Sigmoid colon (tissue), 7 donors: ENCODE results near the gene C10orf53. TPM values are rescaled to one million over a fixed set of nuclear protein-coding genes. Genes with fewer than 3 reads are reported as not detected.

Experiments used
- DNase-seq: peaks from one replicate; pipeline ENCODE4 v3.0.0-alpha.2; 2019
- H3K27ac ChIP-seq, 4 donors: fragments of 200-600 bp; sonication (generic); one replicate each; pipeline ENCODE4 v1.5.1; 2016 to 2019; ENCODE audit warnings: mild to moderate bottlenecking in 1 of 4
- H3K27me3 ChIP-seq, 3 donors: fragments of 200-600 bp; sonication (generic); one replicate each; pipeline ENCODE4 v1.5.1; 2019; ENCODE audit warnings: mild to moderate bottlenecking in 1 of 3
- H3K36me3 ChIP-seq, 4 donors: fragments of 200-600 bp; sonication (generic); one replicate each; pipeline ENCODE4 v1.5.1; 2016 to 2019
- H3K4me1 ChIP-seq, 4 donors: fragments of 200-600 bp; sonication (generic); one replicate each; pipeline ENCODE4 v1.5.1; 2017 to 2019
- H3K4me3 ChIP-seq, 4 donors: fragments of 200-600 bp; sonication (generic); one replicate each; pipeline ENCODE4 v1.5.1; 2017 to 2019; ENCODE audit warnings: mild to moderate bottlenecking in 2 of 4, moderate library complexity in 1 of 4
- H3K9me3 ChIP-seq, 4 donors: fragments of 200-600 bp in 3 of 4; sonication (generic) in 3 of 4; one replicate each; pipeline versions ENCODE4 v1.5.1 to v1.6.1; 2013 to 2019
- EP300 ChIP-seq, 4 donors: sonication (generic); formaldehyde crosslinking; IDR thresholded peaks; one replicate each; pipeline ENCODE4 v1.6.1; 2017; ENCODE audit warnings: antibody characterized with exemption in 4 of 4
- POLR2A ChIP-seq, 2 donors: fragments of 450-650 bp; IDR thresholded peaks; one replicate each; pipeline ENCODE4 v1.6.1; 2016; ENCODE audit warnings: antibody characterized with exemption in 2 of 2, mild to moderate bottlenecking in 2 of 2, moderate library complexity in 2 of 2
- POLR2AphosphoS5 ChIP-seq, 4 donors: sonication (generic); formaldehyde crosslinking; IDR thresholded peaks; one replicate each; pipeline ENCODE4 v1.6.1; 2017; ENCODE audit warnings: antibody characterized with exemption in 4 of 4
- WGBS, 2 donors: extraction: QIAGEN DNeasy Blood & Tissue Kit; methylation state at CpG; one replicate each; pipeline ENCODE4 v1.1.7; 2013; 5-methylcytosine and 5-hydroxymethylcytosine counted together
- intact Hi-C: fragments of 100-400 bp; cut with DNase I; formaldehyde crosslinking; loops from one replicate; pipeline ENCODE4 v1.15.1; 2023
- polyA plus RNA-seq, 3 donors: library from polyadenylated mRNA; stranded (reverse); fragments of 200-250 nt; gene quantifications; one replicate each; pipeline ENCODE4 v1.2.3, GENCODE V29; 2013
- total RNA-seq, 4 donors: library from RNA; depleted of rRNA; stranded (reverse); fragments of >200 nt; gene quantifications; one replicate each; pipeline ENCODE4 v1.1.0, GENCODE V29; 2016
- TF ChIP-seq, protein P1 (sequence below), 4 experiments: fragments of 450-650 bp in 3 of 4; fragments of 200-600 bp in 1 of 4; IDR thresholded peaks; one replicate each; pipeline ENCODE4 v1.5.1; 2016 to 2019; ENCODE audit warnings: antibody characterized with exemption in 4 of 4, mild to moderate bottlenecking in 3 of 4, moderate library complexity in 2 of 4
- donor health status: healthy with polysubstance abuse.
- donor health status: Bipolar disorder and iron deficiency.
- donor health status: healthy.

Gene C10orf53
- total and polyA plus RNA-seq, 7 donors = not detected

DNA sequence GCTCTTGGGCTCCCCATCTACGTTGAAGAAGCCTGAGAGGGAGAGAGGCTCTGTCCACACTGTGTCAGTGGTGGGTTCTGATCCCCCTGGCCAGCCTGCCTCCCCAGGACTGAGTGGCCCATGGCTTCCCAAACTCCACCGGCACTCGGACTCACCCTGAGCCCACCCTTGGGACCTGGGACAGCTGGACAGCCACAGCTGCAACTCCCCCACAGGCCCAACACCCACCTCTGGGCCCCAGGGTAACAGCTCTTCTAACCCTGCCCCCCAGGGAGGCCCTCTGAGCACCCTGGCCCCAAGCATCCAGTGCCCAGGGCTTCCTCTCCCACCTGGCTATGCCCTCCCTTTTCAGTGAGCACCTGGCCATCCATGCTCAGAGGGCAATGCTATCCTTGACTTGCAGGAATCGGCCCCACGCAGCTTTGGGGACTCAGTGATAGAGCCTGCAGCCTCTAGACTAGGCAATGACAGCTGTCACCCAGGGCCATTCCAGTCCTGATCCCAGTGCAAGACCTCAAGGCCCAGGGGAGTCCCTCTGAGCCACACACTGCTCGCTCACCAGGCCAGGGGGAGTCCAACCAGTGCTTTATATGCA, 64.7 kb downstream of the C10orf53 start:
- no peak overlapping the region for H3K4me3 ChIP-seq
- TF ChIP-seq POLR2A (IDR thresholded peaks at IDR 0.05) (no peak), POLR2AphosphoS5 (IDR thresholded peaks at IDR 0.05) (no peak), EP300 (IDR thresholded peaks at IDR 0.05) (no peak)
- TF ChIP-seq, protein P1, sequence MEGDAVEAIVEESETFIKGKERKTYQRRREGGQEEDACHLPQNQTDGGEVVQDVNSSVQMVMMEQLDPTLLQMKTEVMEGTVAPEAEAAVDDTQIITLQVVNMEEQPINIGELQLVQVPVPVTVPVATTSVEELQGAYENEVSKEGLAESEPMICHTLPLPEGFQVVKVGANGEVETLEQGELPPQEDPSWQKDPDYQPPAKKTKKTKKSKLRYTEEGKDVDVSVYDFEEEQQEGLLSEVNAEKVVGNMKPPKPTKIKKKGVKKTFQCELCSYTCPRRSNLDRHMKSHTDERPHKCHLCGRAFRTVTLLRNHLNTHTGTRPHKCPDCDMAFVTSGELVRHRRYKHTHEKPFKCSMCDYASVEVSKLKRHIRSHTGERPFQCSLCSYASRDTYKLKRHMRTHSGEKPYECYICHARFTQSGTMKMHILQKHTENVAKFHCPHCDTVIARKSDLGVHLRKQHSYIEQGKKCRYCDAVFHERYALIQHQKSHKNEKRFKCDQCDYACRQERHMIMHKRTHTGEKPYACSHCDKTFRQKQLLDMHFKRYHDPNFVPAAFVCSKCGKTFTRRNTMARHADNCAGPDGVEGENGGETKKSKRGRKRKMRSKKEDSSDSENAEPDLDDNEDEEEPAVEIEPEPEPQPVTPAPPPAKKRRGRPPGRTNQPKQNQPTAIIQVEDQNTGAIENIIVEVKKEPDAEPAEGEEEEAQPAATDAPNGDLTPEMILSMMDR (IDR thresholded peaks at IDR 0.05) = no peak
- no peak for DNase-seq
- no peaks in the 10 kb centered on the region for H3K36me3 ChIP-seq
- H3K27me3 ChIP-seq = no peaks in the 10 kb centered on the region
- no peak overlapping the region for H3K27ac ChIP-seq
- no peaks in the 10 kb centered on the region for H3K4me1 ChIP-seq
- WGBS, 2 donors = 83 to 90% methylated on average over 6 of the region's 6 CpGs
- no peaks in the 10 kb centered on the region for H3K9me3 ChIP-seq
- intact Hi-C loops = no loop called here

GRCh38 chr10:49744924-49745605, 65.6 kb downstream of the C10orf53 start:
- intact Hi-C loops = no loop called here
- no peaks in the 10 kb centered on the region for H3K36me3 ChIP-seq
- WGBS, 2 donors = 90 to 91% methylated on average over 13 of the region's 13 CpGs
- no peak for DNase-seq
- no peak overlapping the region for H3K4me3 ChIP-seq
- no peak overlapping the region for H3K27ac ChIP-seq
- H3K27me3 ChIP-seq = no peaks in the 10 kb centered on the region
- no peaks in the 10 kb centered on the region for H3K4me1 ChIP-seq
- H3K9me3 ChIP-seq = no peaks in the 10 kb centered on the region
- TF ChIP-seq, protein P1 (IDR thresholded peaks at IDR 0.05) = no peak
- TF ChIP-seq POLR2A (IDR thresholded peaks at IDR 0.05) (no peak), POLR2AphosphoS5 (IDR thresholded peaks at IDR 0.05) (no peak), EP300 (IDR thresholded peaks at IDR 0.05) (no peak)

DNA sequence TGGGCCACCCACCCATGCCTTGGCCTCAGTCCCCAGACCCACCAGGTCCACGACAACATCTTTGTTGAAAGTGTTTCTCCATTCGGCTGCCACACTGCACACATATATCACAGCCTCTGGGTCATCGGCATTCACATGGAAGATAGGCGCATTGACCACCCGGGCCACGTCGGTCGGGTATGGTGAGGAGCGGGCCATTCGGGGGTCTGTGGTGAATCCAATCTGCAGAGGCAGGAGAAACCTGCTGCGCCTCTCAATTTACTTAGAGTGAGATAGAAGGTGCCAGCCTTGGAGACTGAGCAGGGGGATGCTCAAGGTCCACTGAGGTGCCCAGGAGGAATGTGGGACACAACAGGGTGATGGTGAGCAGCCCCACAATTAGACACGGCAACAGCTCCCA, 66.3 kb downstream of the C10orf53 start:
- WGBS, 2 donors = 94 to 96% methylated on average over 12 of the region's 12 CpGs
- no peak for DNase-seq
- Histone ChIP-seq H3K27ac (no peak overlapping the region), H3K9me3 (no peaks in the 10 kb centered on the region), H3K4me1 (no peaks in the 10 kb centered on the region), H3K36me3 (no peaks in the 10 kb centered on the region), H3K4me3 (no peak overlapping the region), H3K27me3 (no peaks in the 10 kb centered on the region)
- TF ChIP-seq, protein P1 (IDR thresholded peaks at IDR 0.05) = no peak
- TF ChIP-seq POLR2AphosphoS5 (IDR thresholded peaks at IDR 0.05) = no peak
- no peak for TF ChIP-seq EP300 (IDR thresholded peaks at IDR 0.05)
- intact Hi-C loops = no loop called here

DNA sequence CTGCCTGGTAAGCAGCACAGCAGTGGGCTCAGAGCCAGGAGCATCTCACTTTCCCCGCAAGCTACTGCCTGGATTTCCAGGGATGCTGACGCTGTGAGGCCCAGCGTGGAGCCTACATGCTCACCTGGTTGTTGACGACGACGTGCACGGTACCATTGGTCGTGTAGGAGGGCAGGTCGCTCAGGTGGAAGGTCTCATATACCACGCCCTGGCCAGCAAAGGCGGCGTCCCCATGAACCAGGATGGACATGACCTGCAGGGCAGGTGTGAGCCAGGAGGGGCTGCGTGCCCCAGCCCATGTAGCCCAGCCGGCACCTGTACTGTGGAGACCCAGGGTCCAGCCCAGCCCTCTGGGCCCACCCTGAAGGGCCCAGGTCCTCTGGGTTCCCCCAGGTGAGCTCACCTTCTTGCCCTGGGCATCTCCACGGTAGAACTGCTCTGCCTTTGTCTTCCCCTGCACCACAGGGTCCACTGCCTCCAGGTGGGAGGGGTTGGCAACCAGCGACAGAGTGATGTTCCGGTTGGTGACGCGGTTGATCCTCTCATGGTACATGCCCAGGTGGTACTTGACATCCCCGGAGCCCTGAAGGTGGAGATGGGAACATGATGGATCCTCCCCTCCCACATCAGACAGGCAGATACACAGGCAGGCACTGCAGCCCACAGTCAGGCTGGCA, 67.3 kb downstream of the C10orf53 start:
- H3K27ac ChIP-seq = no peak overlapping the region
- H3K36me3 ChIP-seq = no peaks in the 10 kb centered on the region
- no peak for DNase-seq
- intact Hi-C loops = no loop called here
- no peak overlapping the region for H3K4me3 ChIP-seq
- no peaks in the 10 kb centered on the region for H3K4me1 ChIP-seq
- 92 to 93% methylated on average over 20 of the region's 20 CpGs for WGBS, 2 donors
- TF ChIP-seq EP300 (IDR thresholded peaks at IDR 0.05) (no peak), POLR2A (IDR thresholded peaks at IDR 0.05) (no peak), POLR2AphosphoS5 (IDR thresholded peaks at IDR 0.05) (no peak)
- TF ChIP-seq, protein P1 (IDR thresholded peaks at IDR 0.05) = no peak
- H3K9me3 ChIP-seq = no peaks in the 10 kb centered on the region
- no peaks in the 10 kb centered on the region for H3K27me3 ChIP-seq

Other genes with a start within 250 kb of the C10orf53 start
- gene ERCC6, start 140.5 kb upstream of the C10orf53 start, total RNA-seq = 10 to 100 TPM; 10.9 to 16.6 (median 11.7) TPM
- gene ERCC6, start 140.5 kb upstream of the C10orf53 start, polyA plus RNA-seq = 1 to 10 TPM; 3.0 to 4.5 (median 4.4) TPM
- gene SLC18A3, start 69.3 kb upstream of the C10orf53 start, total RNA-seq = 1 to 10 TPM in 1 of 4 donors, under 1 TPM in 2, not detected in 1; 0.16 to 2.5 (median 0.68) TPM
- under 1 TPM in 1 of 3 donors, not detected in 2; 0.98 TPM for gene SLC18A3, start 69.3 kb upstream of the C10orf53 start, polyA plus RNA-seq
- under 1 TPM in 1 of 4 donors, not detected in 3; 0.41 TPM for gene CHAT, start 65.6 kb upstream of the C10orf53 start, total RNA-seq
- under 1 TPM in 1 of 3 donors, not detected in 2; 0.57 TPM for gene CHAT, start 65.6 kb upstream of the C10orf53 start, polyA plus RNA-seq
- gene OGDHL, start 82.7 kb downstream of the C10orf53 start, total RNA-seq = 1 to 10 TPM in 3 of 4 donors, under 1 TPM in 1; 0.82 to 6.1 (median 2.2) TPM
- gene OGDHL, start 82.7 kb downstream of the C10orf53 start, polyA plus RNA-seq = 1 to 10 TPM in 2 of 3 donors, under 1 TPM in 1; 0.46 to 2.4 (median 1.2) TPM